ENCODE data around the gene GSG1L.

DNA sequence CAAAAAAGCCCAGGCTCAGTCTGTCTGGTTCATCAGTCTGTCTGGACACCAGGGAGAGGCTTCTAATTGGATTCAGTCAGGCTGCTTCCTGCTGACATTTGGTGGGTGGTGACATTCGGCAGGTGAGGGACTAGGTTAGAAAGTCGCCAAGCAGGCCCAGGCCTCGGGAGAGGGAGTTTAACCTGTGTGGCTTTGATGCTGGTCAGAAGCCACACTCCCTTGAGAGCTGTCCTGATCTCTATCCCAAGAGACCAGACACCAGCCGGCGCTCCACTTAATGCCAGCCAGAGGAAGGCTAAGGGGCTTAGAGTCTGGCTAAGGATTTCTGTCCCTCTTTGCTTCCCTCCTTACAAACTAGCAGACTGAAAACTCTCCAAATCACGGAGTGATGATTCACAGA, 135.0 kb downstream of the GSG1L start:
- TF ChIP-seq EZH2 (IDR thresholded peaks at IDR 0.05; ENCODE audit: low read depth) = no peak
- TF ChIP-seq, protein P1, sequence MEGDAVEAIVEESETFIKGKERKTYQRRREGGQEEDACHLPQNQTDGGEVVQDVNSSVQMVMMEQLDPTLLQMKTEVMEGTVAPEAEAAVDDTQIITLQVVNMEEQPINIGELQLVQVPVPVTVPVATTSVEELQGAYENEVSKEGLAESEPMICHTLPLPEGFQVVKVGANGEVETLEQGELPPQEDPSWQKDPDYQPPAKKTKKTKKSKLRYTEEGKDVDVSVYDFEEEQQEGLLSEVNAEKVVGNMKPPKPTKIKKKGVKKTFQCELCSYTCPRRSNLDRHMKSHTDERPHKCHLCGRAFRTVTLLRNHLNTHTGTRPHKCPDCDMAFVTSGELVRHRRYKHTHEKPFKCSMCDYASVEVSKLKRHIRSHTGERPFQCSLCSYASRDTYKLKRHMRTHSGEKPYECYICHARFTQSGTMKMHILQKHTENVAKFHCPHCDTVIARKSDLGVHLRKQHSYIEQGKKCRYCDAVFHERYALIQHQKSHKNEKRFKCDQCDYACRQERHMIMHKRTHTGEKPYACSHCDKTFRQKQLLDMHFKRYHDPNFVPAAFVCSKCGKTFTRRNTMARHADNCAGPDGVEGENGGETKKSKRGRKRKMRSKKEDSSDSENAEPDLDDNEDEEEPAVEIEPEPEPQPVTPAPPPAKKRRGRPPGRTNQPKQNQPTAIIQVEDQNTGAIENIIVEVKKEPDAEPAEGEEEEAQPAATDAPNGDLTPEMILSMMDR (conservative IDR thresholded peaks at IDR 0.05) = no peak

All from PC-9 (cell line).